WTC11 (cell line): ENCODE results near the gene REEP2. TPM values are rescaled to one million over a fixed set of nuclear protein-coding genes. Genes with fewer than 3 reads are reported as not detected.

Source experiments
- ATAC-seq: fragments of 200-7000 bp; cut with Tn5 transposase; 2 replicates; pipeline ENCODE4 v1.10.0; 2021; ENCODE audit warnings: mild to moderate bottlenecking, moderate library complexity
- CTCF ChIA-PET: fragments of 300-600 bp; sonication (Branson Sonifier 250); formaldehyde crosslinking; loops from one replicate; lab custom pipeline; 2021; ENCODE audit warnings: antibody characterized with exemption; lab: Charles Lee
- POLR2A ChIA-PET: fragments of 350-600 bp; sonication (Branson Sonifier 250); formaldehyde crosslinking; loops from one replicate; lab custom pipeline; 2021; ENCODE audit warnings: antibody characterized with exemption; lab: Charles Lee
- DNase-seq: peaks from one replicate; pipeline ENCODE4 v3.0.0; 2021; ENCODE audit warnings: low spot score
- H3K27ac Mint-ChIP-seq: 2 replicates; pipeline ENCODE4 v1.8.0; 2021; ENCODE audit warnings: mixed read lengths
- H3K27me3 Mint-ChIP-seq: 2 replicates; pipeline ENCODE4 v1.8.0; 2021; ENCODE audit warnings: low read depth, mild to moderate bottlenecking, moderate library complexity, mixed read lengths
- H3K36me3 Mint-ChIP-seq: 2 replicates; pipeline ENCODE4 v1.8.0; 2021; ENCODE audit warnings: mixed read lengths
- H3K4me1 Mint-ChIP-seq: 2 replicates; pipeline ENCODE4 v1.8.0; 2022; ENCODE audit warnings: mixed read lengths
- H3K4me3 Mint-ChIP-seq: 2 replicates; pipeline ENCODE4 v1.8.0; 2021; ENCODE audit warnings: mild to moderate bottlenecking, moderate library complexity, mixed read lengths
- H3K9me3 Mint-ChIP-seq: 2 replicates; pipeline ENCODE4 v1.8.0; 2021; ENCODE audit warnings: mixed read lengths
- AR ChIP-seq: fragments of 250-450 bp; sonication (Bioruptor Pico); IDR thresholded peaks from 2 replicates; pipeline ENCODE4 v1.9.0; 2021; ENCODE audit warnings: mild to moderate bottlenecking
- ARID4B ChIP-seq: sonication (generic); formaldehyde crosslinking; IDR thresholded peaks from 2 replicates; pipeline ENCODE4 v1.8.0; 2023; ENCODE audit warnings: missing genetic modification reagents, mild to moderate bottlenecking, borderline replicate concordance
- ATF1 ChIP-seq: sonication (generic); formaldehyde crosslinking; IDR thresholded peaks from 2 replicates; pipeline ENCODE4 v1.8.1; 2023; ENCODE audit warnings: mild to moderate bottlenecking, moderate library complexity, missing genetic modification reagents
- CBFB ChIP-seq: sonication (generic); formaldehyde crosslinking; IDR thresholded peaks from 2 replicates; pipeline ENCODE4 v1.8.1; 2022; ENCODE audit warnings: mild to moderate bottlenecking, low read depth, missing genetic modification reagents
- E2F1 ChIP-seq: sonication (generic); formaldehyde crosslinking; IDR thresholded peaks from 2 replicates; pipeline ENCODE4 v1.8.0; 2022; ENCODE audit warnings: mild to moderate bottlenecking, missing genetic modification reagents
- ESRRA ChIP-seq: sonication (generic); formaldehyde crosslinking; IDR thresholded peaks from 2 replicates; pipeline ENCODE4 v1.8.1; 2022; ENCODE audit warnings: mild to moderate bottlenecking, missing genetic modification reagents, borderline replicate concordance
- FOXP4 ChIP-seq: sonication (generic); formaldehyde crosslinking; IDR thresholded peaks from 2 replicates; pipeline ENCODE4 v1.8.0; 2022; ENCODE audit warnings: mild to moderate bottlenecking, missing genetic modification reagents
- GRHL2 ChIP-seq: fragments of 250-450 bp; sonication (Bioruptor Pico); IDR thresholded peaks from 2 replicates; pipeline ENCODE4 v1.8.0; 2022; ENCODE audit warnings: mild to moderate bottlenecking, moderate library complexity; ENCODE audit not compliant: insufficient replicate concordance, severe bottlenecking
- IRF1 ChIP-seq: sonication (generic); formaldehyde crosslinking; IDR thresholded peaks from 2 replicates; pipeline ENCODE4 v1.8.0; 2023; ENCODE audit warnings: missing genetic modification reagents
- JUN ChIP-seq: sonication (generic); formaldehyde crosslinking; IDR thresholded peaks from 2 replicates; pipeline ENCODE4 v1.8.0; 2023; ENCODE audit warnings: mild to moderate bottlenecking, missing genetic modification reagents
- MAX ChIP-seq: sonication (generic); formaldehyde crosslinking; IDR thresholded peaks from 2 replicates; pipeline ENCODE4 v1.8.0; 2022; ENCODE audit warnings: mild to moderate bottlenecking, missing genetic modification reagents
- NR1H2 ChIP-seq: sonication (generic); formaldehyde crosslinking; IDR thresholded peaks from 2 replicates; pipeline ENCODE4 v1.9.0; 2021; ENCODE audit warnings: mild to moderate bottlenecking, moderate library complexity, missing genetic modification reagents
- SP1 ChIP-seq: sonication (generic); formaldehyde crosslinking; conservative IDR thresholded peaks from 2 replicates; pipeline ENCODE4 v1.8.1; 2022; ENCODE audit warnings: missing genetic modification reagents
- ZNF425 ChIP-seq: fragments of 250-450 bp; sonication (Bioruptor Pico); conservative IDR thresholded peaks from 2 replicates; pipeline ENCODE4 v1.9.0; 2021; ENCODE audit warnings: mild to moderate bottlenecking
- ZNF512 ChIP-seq: sonication (generic); formaldehyde crosslinking; IDR thresholded peaks from 2 replicates; pipeline ENCODE4 v1.8.1; 2022; ENCODE audit warnings: missing genetic modification reagents, borderline replicate concordance
- total RNA-seq: library from RNA; stranded (reverse); gene quantifications from 3 replicates; pipeline ENCODE4 v1.2.3, GENCODE V29; 2021

The REEP2 gene
- total RNA-seq, 1 experiment from 2014 or later: 51.1 TPM

- H3K36me3 Mint-ChIP-seq: no peaks in the 10 kb centered on the region
- ATAC-seq: no peak
- CTCF ChIA-PET: interaction anchor here (0.5 to 13.9 kb wide), 9 partner anchors 9 to 248 kb away, joined by 3 to 254 read pairs (median 4); partner anchors contain the start of genes CDC23, EGR1 and REEP2
- H3K9me3 Mint-ChIP-seq: no peaks in the 10 kb centered on the region
- DNase-seq: no peak
- TF ChIP-seq ATF1 (no peak), NR1H2 (CRISPR knock-in tag) (no peak), SP1 (no peak), AR (CRISPR knock-in tag) (no peak), IRF1 (CRISPR knock-in tag) (no peak), ESRRA (CRISPR knock-in tag) (no peak), ZNF425 (CRISPR knock-in tag) (no peak), ARID4B (CRISPR knock-in tag) (no peak), MAX (CRISPR knock-in tag) (no peak), JUN (CRISPR knock-in tag) (no peak), E2F1 (CRISPR knock-in tag) (no peak), CBFB (CRISPR knock-in tag) (no peak), GRHL2 (CRISPR knock-in tag) (no peak), FOXP4 (CRISPR knock-in tag) (no peak), ZNF512 (CRISPR knock-in tag) (no peak)
- peaks cover 23% of the 10 kb centered on the region for H3K4me1 Mint-ChIP-seq
- POLR2A ChIA-PET: interaction anchor here (0.6 to 1.1 kb wide), 3 partner anchors 16 to 133 kb away, joined by 3 to 6 read pairs (median 4); partner anchors contain the start of gene ETF1
- H3K27me3 Mint-ChIP-seq: no peaks in the 10 kb centered on the region; the same call in 1 of the 2 replicates
- no peak overlapping the region for H3K27ac Mint-ChIP-seq
- H3K4me3 Mint-ChIP-seq: no peak overlapping the region
Observed at GRCh38 chr5:138455232-138455930, 16.5 kb downstream of the REEP2 start.
